GM18526 (cell line): ENCODE data around the gene MYORG.

Source experiments
- POLR2A ChIP-seq: IDR thresholded peaks from 3 replicates; pipeline ENCODE4 v1.6.1; 2011; ENCODE audit not compliant: insufficient read length; ENCODE audit errors: extremely low read depth

MYORG gene

DNA sequence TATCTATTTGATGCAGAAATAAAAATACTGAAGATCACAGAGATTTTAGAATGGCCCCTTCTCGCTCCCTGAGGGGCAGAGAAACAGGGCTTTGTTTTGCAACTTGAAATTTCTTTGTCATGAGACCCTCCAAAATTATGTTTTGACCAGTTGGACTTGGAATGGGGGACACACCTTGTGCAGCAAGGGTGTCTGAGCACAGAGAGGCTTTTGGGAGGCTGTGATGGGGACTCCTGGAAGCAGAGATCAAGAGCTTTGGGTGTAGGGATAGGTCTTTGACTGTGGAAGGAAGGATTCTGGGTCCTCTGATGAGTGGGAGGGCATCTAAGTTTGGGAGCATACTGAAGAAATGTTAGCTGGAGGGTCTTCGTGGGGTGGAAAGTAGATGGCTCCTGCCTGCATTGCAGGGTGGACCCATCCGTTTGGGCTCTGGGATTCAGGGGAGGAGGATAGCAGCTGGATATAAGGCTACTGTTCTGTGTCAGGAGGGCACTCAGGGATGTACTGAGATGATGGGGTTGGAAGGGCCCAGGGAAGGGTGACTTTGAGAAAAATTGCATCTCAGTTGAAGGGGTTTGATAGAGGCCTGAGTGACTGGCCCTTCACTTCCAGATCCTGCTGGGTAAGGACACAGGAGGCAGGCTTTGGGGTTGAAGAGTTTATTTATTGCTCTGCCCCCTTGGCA lies 1.8 kb upstream of the MYORG start:
- no peak for TF ChIP-seq POLR2A

GRCh38 chr9:34377404-34377746 lies 677 bp upstream of the MYORG start:
- no peak for TF ChIP-seq POLR2A

DNA sequence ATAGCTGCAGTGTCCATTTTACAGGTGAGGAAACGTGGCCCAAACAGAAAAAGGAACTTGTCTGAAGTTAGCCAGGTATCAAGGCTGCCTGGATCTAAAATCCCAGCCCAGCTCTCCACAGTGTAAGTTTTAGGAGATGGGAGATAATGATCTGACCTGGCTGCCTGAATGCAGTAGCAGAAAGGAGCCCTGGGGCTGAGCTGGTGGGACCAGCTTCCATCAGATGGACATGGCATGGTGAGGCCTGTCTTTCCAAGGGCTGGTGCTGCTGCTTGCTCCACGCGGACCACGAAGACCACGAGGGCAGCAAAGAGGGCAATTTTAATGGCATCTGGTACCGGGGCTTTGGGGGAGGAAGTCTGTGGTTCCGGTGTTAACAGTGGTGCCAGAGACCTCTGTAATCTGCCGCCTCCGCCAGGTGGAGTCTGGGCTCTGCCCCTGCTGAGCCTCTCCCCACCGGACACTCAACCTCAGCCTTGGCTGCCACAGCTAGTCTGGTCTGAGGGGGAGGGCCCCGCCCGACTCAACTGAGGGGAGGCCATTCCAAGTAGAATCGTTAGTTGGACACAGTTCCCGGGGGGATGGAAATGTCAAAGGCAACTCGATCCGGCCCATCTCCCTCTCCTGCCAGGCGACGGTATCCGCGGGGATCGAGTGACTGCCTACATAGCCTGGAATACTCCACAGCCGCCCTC lies 650 bp downstream of the MYORG start:
- no peak for TF ChIP-seq POLR2A

DNA sequence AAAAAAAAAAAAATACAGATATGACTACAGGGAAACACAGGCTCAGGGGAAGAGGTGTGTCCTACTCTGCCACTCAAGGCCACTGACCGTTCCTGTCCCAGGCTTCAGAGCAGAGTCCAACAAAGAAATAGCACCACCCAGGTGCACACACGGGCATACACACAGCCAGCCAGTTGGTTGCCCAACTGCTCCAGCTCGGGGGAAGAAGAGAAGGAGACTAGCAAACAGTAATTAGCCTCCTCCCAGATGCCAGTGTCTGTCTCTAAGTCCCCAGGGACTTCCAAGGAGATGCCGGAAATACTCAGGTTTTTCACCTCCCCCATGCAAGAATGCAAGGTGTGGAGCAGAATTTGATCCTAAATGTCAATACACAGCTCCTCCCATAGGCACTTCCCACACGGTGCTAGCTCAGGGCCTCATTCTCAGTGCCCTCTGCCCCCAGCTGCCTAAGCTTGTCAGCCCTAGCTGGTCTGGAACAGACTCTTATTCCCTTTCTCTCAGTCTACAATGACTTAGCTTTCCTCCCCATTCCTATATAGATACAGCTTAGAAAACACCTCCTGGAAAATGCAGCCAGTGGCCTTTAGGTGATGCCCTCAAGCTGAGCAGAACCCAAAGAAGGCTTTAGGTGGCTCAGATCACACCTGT lies 1.7 kb downstream of the MYORG start:
- no peak for TF ChIP-seq POLR2A

DNA sequence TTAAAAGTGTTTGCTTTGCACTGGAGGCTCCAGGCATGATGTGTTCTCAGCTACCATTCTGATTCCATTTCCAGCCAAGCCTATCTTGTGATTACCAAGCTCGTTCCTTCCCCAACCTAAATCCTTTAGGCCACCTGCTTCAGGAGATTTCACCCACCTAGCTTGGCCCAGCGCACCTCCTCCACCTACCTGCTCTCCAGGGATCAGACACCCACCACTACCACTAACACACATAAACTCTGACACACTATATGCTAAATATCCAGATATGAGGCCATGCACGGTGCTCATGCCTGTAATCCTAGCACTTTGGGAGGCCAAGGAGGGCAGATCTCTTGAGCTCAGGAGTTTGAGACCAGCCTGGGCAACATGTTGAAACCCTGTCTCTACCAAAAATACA lies 2.4 kb downstream of the MYORG start:
- TF ChIP-seq POLR2A, result no peak

DNA sequence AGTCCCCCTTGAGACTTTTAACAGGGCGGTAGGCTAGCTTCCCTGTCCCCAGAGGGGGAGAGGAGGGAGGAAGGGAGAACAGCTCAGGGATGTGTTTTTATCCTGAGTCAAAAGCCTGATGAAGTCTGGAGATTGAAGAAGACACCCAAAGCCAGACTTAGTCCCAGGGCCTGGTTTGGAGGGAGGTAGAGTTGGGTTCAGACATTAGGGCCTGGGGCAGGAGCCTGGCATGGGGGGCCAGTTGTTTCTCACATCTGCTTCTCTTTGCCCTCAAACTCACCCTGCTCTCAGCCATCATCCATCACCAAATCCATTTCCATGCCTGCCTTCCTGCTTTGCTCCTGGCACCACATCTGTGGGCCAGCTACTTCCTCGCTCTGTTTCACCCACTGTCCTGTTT lies 2.9 kb downstream of the MYORG start:
- no peak for TF ChIP-seq POLR2A

- no peak for TF ChIP-seq POLR2A
Measured at GRCh38 chr9:34372467-34373011, 4.2 kb downstream of the MYORG start.

DNA sequence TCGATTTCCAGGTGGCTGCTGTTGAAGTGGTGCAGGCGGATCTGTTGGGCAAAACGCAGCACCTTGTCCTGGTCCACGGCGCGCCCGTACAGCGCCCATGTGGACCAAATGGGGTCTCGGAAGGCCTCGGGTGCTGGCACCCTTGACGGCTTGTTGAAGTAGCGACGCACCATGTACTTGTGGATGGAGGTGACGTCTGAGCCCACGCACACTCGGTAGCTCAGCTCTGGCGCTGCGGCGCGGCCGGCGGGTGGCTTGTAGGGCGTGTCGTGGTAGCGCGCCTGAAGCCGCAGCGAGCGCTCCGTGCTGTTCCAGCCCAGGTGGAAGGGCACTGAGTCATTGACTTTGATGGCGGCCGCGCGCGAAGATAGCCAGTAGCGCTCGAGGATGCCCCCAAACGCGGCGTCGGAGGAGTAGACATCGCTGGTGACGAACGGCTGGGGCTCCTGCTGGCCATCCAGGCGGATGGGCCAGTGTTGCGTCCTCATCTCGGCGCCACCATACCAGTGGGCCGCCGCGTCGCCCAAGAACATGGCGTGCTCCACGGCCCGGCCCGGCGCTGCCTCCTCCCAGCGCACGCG lies 4.7 kb downstream of the MYORG start:
- TF ChIP-seq POLR2A, result no peak

DNA sequence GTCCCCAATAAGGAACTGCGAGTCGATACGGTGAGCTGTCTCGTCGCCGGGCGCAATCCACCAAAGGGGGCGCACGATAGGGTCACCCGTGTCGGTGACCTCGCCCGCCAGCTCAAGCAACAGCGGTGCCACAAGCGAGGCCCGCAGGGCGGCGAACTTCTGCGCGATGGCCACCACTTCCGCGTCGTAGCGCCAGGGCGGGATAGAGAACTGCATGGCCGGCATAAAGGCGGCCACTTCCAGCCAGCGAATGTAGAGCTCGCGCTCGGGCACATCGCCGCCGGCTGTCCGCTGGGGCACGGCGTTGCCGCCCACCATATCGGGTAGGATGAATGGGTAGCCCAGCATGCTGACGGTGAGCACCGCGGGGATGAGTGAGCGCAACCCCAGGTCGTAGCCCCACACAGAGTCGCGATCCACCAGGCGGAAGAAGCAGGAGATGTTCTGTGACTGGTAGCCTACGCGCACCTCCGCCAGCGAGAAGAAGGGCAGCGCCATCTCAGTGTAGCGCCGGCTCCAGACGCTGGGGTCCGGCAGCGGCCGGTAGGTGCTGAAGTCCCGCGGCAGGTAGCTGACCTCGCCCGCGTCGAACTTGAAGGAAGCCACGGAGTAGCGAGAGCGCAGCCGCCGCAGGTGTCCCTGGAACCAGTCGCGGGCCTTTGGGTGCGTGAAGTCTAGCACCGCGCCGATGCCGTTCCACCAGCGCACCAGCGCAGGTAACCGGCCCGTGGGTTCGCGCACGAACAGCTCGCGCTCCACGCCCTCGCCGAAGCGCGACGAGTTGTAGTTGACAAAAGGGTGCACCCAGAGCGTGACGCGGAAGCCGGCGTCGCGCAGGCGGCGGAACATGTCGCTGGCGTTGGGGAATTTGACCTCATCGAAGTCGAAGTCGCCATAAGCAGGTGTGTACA lies 5.5 kb downstream of the MYORG start:
- TF ChIP-seq POLR2A, result no peak

- no peak for TF ChIP-seq POLR2A
Measured at GRCh38 chr9:34370335-34370969, 6.2 kb downstream of the MYORG start.

DNA sequence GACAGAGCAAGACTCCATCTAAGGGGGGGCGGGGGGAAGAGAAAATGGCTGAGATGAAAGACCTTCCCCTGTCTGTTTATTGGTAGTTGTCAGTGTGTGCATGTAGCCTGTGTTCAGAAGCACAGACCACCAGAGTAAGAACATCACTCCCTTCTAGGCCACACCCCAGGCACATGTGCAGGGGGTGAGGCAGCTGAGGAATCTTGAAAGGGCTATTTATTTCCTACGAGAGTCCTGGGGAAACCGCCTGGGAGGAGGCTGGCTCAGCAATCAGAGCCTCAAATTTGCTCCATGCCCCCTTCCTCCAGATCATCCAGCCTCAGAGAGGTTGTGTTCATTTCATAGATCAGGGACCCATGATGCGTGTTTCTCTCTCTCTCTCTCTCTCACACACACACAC lies 7.1 kb downstream of the MYORG start:
- no peak for TF ChIP-seq POLR2A

DNA sequence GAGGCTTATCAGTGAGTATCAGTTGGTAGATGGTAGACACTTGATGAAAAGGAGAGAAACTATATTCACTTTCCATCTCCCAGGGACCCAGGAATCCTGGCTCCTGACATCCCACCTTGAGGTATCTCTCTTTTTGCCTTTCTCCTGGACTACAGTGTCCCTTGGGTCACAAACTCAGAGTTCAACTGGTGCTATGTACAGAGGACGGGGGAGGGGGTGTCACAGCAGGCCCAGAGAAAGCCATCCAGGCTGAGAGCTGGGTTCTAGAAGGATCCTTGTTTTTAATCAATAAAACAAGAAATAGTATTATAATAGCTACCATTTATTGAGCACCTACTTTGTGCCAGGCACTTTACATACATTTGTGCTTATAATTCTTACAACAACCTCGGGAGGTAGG lies 10.3 kb downstream of the MYORG start:
- no peak for TF ChIP-seq POLR2A

GRCh38 chr9:34365282-34365681 lies 11.4 kb downstream of the MYORG start:
- no peak for TF ChIP-seq POLR2A

DNA sequence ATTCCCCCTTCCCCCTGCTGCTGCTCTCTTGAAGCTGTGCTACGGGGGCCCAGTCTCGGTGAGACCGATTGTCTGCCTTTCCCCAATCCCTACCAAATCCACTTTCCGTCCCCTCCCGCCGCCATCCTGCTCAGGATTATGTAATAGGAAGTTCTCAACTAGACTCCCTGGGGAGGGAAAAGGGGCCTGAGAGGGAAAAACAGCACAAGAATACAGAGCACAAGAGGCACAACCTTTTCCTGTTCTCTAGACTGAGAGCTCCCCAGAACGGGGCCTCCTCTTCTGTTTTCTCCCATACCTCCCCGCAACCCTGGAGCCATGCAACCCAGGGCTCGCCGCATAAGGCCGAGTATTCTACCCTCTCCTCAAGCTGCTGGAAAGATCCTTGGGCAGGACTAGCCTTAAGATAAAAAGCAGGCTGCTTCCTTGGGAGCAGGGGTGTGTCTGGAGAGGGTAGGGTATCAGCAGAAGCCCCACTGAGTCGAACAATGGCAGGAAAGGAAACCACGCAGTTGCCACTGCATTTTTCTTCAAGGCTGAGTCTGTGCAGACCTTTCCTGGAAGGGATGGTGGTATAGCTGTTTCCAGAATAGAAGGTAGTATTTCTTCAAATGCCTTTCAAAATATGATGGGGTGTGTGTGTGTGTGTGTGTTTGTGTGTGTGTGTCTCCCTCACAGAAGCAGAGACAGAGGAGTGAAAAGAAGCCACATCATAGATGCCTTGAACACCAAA lies 12.9 kb downstream of the MYORG start:
- no peak for TF ChIP-seq POLR2A

GRCh38 chr9:34362614-34363214 lies 14.0 kb downstream of the MYORG start:
- TF ChIP-seq POLR2A, result no peak
